ENCODE measurements around the gene TGFBR3.
"Not testable (repeated sequence)": the region's sequence is repeated elsewhere in the genome, so short reads cannot be mapped to it uniquely, and the experiment has no call there.

TGFBR3 gene

GRCh38 chr1:91854852-91855534 lies 31.0 kb downstream of the TGFBR3 start:
- TF ChIP-seq, protein P1, sequence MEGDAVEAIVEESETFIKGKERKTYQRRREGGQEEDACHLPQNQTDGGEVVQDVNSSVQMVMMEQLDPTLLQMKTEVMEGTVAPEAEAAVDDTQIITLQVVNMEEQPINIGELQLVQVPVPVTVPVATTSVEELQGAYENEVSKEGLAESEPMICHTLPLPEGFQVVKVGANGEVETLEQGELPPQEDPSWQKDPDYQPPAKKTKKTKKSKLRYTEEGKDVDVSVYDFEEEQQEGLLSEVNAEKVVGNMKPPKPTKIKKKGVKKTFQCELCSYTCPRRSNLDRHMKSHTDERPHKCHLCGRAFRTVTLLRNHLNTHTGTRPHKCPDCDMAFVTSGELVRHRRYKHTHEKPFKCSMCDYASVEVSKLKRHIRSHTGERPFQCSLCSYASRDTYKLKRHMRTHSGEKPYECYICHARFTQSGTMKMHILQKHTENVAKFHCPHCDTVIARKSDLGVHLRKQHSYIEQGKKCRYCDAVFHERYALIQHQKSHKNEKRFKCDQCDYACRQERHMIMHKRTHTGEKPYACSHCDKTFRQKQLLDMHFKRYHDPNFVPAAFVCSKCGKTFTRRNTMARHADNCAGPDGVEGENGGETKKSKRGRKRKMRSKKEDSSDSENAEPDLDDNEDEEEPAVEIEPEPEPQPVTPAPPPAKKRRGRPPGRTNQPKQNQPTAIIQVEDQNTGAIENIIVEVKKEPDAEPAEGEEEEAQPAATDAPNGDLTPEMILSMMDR (IDR thresholded peaks at IDR 0.05; ENCODE audit: low read depth, low read length) = no peak
- H3K36me3 ChIP-seq (replicated peaks; ENCODE audit: low read depth, low read length) = no peaks in the 10 kb centered on the region
- H3K27ac ChIP-seq (ENCODE audit: low read length) = no peak overlapping the region
- H3K4me2 ChIP-seq (ENCODE audit: low read length) = no peak overlapping the region
- H3K79me2 ChIP-seq (ENCODE audit: low read length) = no peaks in the 10 kb centered on the region
- H3K9ac ChIP-seq (ENCODE audit: low read length) = no peak overlapping the region
- no peaks in the 10 kb centered on the region for H3K4me1 ChIP-seq (ENCODE audit: low read length)
- H3K4me3 ChIP-seq (ENCODE audit: low read length) = no peak overlapping the region
- no peaks in the 10 kb centered on the region for H3K9me3 ChIP-seq (ENCODE audit: insufficient read depth, low read length)
- H2AFZ ChIP-seq (ENCODE audit: low read depth, low read length) = no peak overlapping the region
- H3K27me3 ChIP-seq (ENCODE audit: low read depth, low read length) = no peaks in the 10 kb centered on the region
- H4K20me1 ChIP-seq (ENCODE audit: insufficient read depth, low read length) = no peaks in the 10 kb centered on the region

GRCh38 chr1:91853397-91853796 lies 32.6 kb downstream of the TGFBR3 start:
- Histone ChIP-seq H3K4me2 (ENCODE audit: low read length) (no peak overlapping the region), H3K4me1 (ENCODE audit: low read length) (no peaks in the 10 kb centered on the region), H3K27ac (ENCODE audit: low read length) (no peak overlapping the region), H3K36me3 (replicated peaks; ENCODE audit: low read depth, low read length) (no peaks in the 10 kb centered on the region), H3K9ac (ENCODE audit: low read length) (no peak overlapping the region), H3K4me3 (ENCODE audit: low read length) (no peak overlapping the region), H2AFZ (ENCODE audit: low read depth, low read length) (no peak overlapping the region), H3K79me2 (ENCODE audit: low read length) (no peaks in the 10 kb centered on the region), H4K20me1 (ENCODE audit: insufficient read depth, low read length) (no peaks in the 10 kb centered on the region), H3K27me3 (ENCODE audit: low read depth, low read length) (no peaks in the 10 kb centered on the region), H3K9me3 (ENCODE audit: insufficient read depth, low read length) (no peaks in the 10 kb centered on the region)
- no peak for TF ChIP-seq EZH2phosphoT487 (IDR thresholded peaks at IDR 0.05; ENCODE audit: low read depth)
- TF ChIP-seq, protein P1 (IDR thresholded peaks at IDR 0.05; ENCODE audit: low read depth, low read length) = no peak

- not testable (repeated sequence) for H3K36me3 ChIP-seq (replicated peaks; ENCODE audit: low read depth, low read length); H3K4me1 ChIP-seq (ENCODE audit: low read length); H3K27me3 ChIP-seq (ENCODE audit: low read depth, low read length); H3K27ac ChIP-seq (ENCODE audit: low read length); H3K79me2 ChIP-seq (ENCODE audit: low read length); H2AFZ ChIP-seq (ENCODE audit: low read depth, low read length); H3K9ac ChIP-seq (ENCODE audit: low read length); H3K9me3 ChIP-seq (ENCODE audit: insufficient read depth, low read length); H3K4me3 ChIP-seq (ENCODE audit: low read length); H3K4me2 ChIP-seq (ENCODE audit: low read length); H4K20me1 ChIP-seq (ENCODE audit: insufficient read depth, low read length)
Observed at GRCh38 chr1:91852011-91852410, 33.9 kb downstream of the TGFBR3 start.

DNA sequence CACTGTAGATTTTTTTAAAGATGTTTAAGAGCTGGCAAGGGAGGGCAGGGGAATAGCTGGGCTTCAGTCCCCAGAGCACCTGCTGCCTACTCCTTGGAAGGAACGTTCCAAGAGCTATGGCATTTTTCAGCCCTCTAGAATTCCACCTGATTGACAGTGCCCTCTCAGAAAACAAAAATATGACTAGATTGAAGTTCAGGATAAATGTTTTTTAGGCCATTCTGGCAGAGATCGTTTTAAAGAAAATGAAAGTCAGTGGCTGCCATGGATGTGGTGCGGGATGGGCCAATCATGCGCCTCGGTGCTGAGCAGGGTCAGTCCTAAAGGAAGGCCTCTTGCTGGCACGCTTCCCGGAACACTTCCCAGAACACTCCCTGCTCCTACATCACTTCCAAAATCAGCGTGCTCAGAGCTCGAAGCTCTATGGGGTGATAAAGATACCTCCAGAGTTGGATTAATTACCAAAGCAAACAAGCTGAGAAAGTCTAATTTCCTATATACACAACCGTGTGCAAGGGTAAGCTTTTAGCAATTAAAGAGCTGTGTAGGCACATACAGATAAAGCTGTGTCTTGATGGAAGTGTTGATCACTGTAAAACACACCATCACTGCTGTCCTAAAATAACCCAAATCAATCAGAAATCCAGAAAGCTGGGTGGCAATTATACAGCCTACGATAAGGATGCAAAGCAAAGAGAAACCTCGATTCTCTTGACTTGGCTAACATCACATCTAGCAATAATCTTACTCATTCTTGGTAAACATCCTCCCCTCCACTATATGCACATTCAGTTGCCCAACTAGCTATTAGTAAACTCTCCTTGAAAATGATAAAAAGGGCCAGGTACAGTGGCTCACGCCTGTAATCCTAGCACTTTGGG lies 34.6 kb downstream of the TGFBR3 start:
- H4K20me1 ChIP-seq (ENCODE audit: insufficient read depth, low read length) = no peaks in the 10 kb centered on the region
- H3K4me2 ChIP-seq (ENCODE audit: low read length) = no peak overlapping the region
- no peaks in the 10 kb centered on the region for H3K4me1 ChIP-seq (ENCODE audit: low read length)
- H3K9ac ChIP-seq (ENCODE audit: low read length) = no peak overlapping the region
- TF ChIP-seq, protein P1 (IDR thresholded peaks at IDR 0.05; ENCODE audit: low read depth, low read length) = no peak
- TF ChIP-seq EZH2phosphoT487 (IDR thresholded peaks at IDR 0.05; ENCODE audit: low read depth) = no peak
- no peak overlapping the region for H3K27ac ChIP-seq (ENCODE audit: low read length)
- no peak overlapping the region for H2AFZ ChIP-seq (ENCODE audit: low read depth, low read length)
- no peaks in the 10 kb centered on the region for H3K79me2 ChIP-seq (ENCODE audit: low read length)
- H3K9me3 ChIP-seq (ENCODE audit: insufficient read depth, low read length) = no peaks in the 10 kb centered on the region
- no peaks in the 10 kb centered on the region for H3K27me3 ChIP-seq (ENCODE audit: low read depth, low read length)
- H3K36me3 ChIP-seq (replicated peaks; ENCODE audit: low read depth, low read length) = no peaks in the 10 kb centered on the region
- H3K4me3 ChIP-seq (ENCODE audit: low read length) = no peak overlapping the region

Data from OCI-LY3 (cell line).